Spleen (tissue), 11 donors: ENCODE results near the gene GTF2I. TPM values are rescaled to one million over a fixed set of nuclear protein-coding genes. Genes with fewer than 3 reads are reported as not detected.
A peak's percentile ranks its signal among the peaks of the same experiment; 100 is the strongest.

Experiments used
- DNase-seq: peaks from one replicate; pipeline ENCODE4 v3.0.0-alpha.2; 2020
- H3K27ac ChIP-seq, 8 donors: fragments of 200-600 bp; sonication (generic) in 7 of 8; 1 replicate in 4 of 8; 2 replicates in 4 of 8; pipeline versions ENCODE4 v1.5.0 to v1.8.0; 2016 to 2021; ENCODE audit warnings: inconsistent platforms in 4 of 8, mild to moderate bottlenecking in 4 of 8, moderate library complexity in 1 of 8
- H3K27me3 ChIP-seq, 7 donors: fragments of 200-600 bp; sonication (generic) in 6 of 7; replicated peaks in 1 of 7; 1 replicate in 4 of 7; 2 replicates in 3 of 7; pipeline versions ENCODE4 v1.5.0 to v1.8.0; 2016 to 2021; ENCODE audit warnings: inconsistent platforms in 3 of 7, mild to moderate bottlenecking in 1 of 7
- H3K36me3 ChIP-seq, 6 donors: fragments of 200-600 bp; sonication (generic) in 5 of 6; 1 replicate in 4 of 6; 2 replicates in 2 of 6; pipeline versions ENCODE4 v1.5.0 to v1.8.0; 2016 to 2021; ENCODE audit warnings: inconsistent platforms in 2 of 6
- H3K4me1 ChIP-seq, 6 donors: fragments of 200-600 bp; sonication (generic) in 5 of 6; 1 replicate in 3 of 6; 2 replicates in 3 of 6; pipeline versions ENCODE4 v1.5.0 to v1.8.0; 2016 to 2021; ENCODE audit warnings: inconsistent platforms in 3 of 6
- H3K4me3 ChIP-seq, 8 donors: fragments of 200-600 bp; sonication (generic) in 7 of 8; 1 replicate in 4 of 8; 2 replicates in 4 of 8; pipeline versions ENCODE4 v1.5.0 to v1.8.0; 2016 to 2021; ENCODE audit warnings: inconsistent platforms in 4 of 8, mild to moderate bottlenecking in 4 of 8, moderate library complexity in 2 of 8
- H3K9me3 ChIP-seq, 8 donors: fragments of 200-600 bp; sonication (generic) in 7 of 8; 1 replicate in 4 of 8; 2 replicates in 4 of 8; pipeline versions ENCODE4 v1.5.0 to v1.8.0; 2016 to 2021; ENCODE audit warnings: inconsistent platforms in 4 of 8
- POLR2A ChIP-seq, 3 donors: fragments of 450-650 bp; IDR thresholded peaks; one replicate each; pipeline ENCODE4 v1.5.1; 2017; ENCODE audit warnings: antibody characterized with exemption in 3 of 3, mild to moderate bottlenecking in 1 of 3
- POLR2AphosphoS5 ChIP-seq, 3 donors: sonication (generic); formaldehyde crosslinking; IDR thresholded peaks; one replicate each; pipeline ENCODE4 v1.5.1; 2017; ENCODE audit warnings: antibody characterized with exemption in 3 of 3
- WGBS, 5 donors: extraction: QIAGEN DNeasy Blood & Tissue Kit in 3 of 5; methylation state at CpG; one replicate each; pipeline versions ENCODE4 v1.1.5 to v1.1.7; 2013 to 2018; 5-methylcytosine and 5-hydroxymethylcytosine counted together
- intact Hi-C: fragments of 100-400 bp; cut with DNase I; formaldehyde crosslinking; loops from one replicate; pipeline ENCODE4 v1.15.0; 2023; ENCODE audit warnings: low total_unique reads
- polyA plus RNA-seq, 3 donors: library from polyadenylated mRNA; stranded (reverse); fragments of 200-250 nt; gene quantifications; one replicate each; pipeline ENCODE4 v1.2.1, GENCODE V29; 2013
- total RNA-seq, 7 donors: library from RNA; depleted of rRNA in 3 of 7; stranded (reverse); fragments of >200 nt in 3 of 7; fragmentation: NEBNext Ultra II Directional in 4 of 7; extraction: Animal tissue kit (Norgen Biotek cat#: 25700) in 4 of 7; gene quantifications; one replicate each; pipeline versions ENCODE4 v1.1.0 to v1.2.1, GENCODE V29; 2016 to 2021
- TF ChIP-seq, protein P1 (sequence below), 11 experiments: fragments of 200-600 bp in 7 of 11; fragments of 450-650 bp in 4 of 11; sonication (generic) in 4 of 11; IDR thresholded peaks in 8 of 11; conservative IDR thresholded peaks in 3 of 11; 1 replicate in 7 of 11; 2 replicates in 4 of 11; pipeline versions ENCODE4 v1.4.0 to v1.8.0; 2016 to 2021; ENCODE audit warnings: antibody characterized with exemption in 11 of 11, inconsistent platforms in 4 of 11, mild to moderate bottlenecking in 1 of 11
- donor health status: healthy with polysubstance abuse.
- donor health status: DM: no; HTN: no; CAD: no; lungs with moderate emphysema.
- donor health status: DM: no; HTN: no; CAD: no.
- donor health status: Bipolar disorder and iron deficiency.
- donor health status: healthy.
- donor health status: DM: no; HTN: no; CAD: no.
- donor health status: DM: yes; HTN: yes; CAD: no.

The GTF2I gene
- total and polyA plus RNA-seq, 10 donors: 13.5 to 257 (median 180) TPM

GRCh38 chr7:74625446-74625845 lies 32.1 kb upstream of the GTF2I start:
- 5 to 16% (median 11%) methylated on average over 2 to 3 of the region's 3 CpGs for WGBS, 5 donors
- intact Hi-C loops: no loop called here

GRCh38 chr7:74627661-74628411 lies 29.7 kb upstream of the GTF2I start:
- TF ChIP-seq POLR2A (IDR thresholded peaks at IDR 0.05) (no peak), POLR2AphosphoS5 (IDR thresholded peaks at IDR 0.05) (no peak)
- TF ChIP-seq, protein P1, sequence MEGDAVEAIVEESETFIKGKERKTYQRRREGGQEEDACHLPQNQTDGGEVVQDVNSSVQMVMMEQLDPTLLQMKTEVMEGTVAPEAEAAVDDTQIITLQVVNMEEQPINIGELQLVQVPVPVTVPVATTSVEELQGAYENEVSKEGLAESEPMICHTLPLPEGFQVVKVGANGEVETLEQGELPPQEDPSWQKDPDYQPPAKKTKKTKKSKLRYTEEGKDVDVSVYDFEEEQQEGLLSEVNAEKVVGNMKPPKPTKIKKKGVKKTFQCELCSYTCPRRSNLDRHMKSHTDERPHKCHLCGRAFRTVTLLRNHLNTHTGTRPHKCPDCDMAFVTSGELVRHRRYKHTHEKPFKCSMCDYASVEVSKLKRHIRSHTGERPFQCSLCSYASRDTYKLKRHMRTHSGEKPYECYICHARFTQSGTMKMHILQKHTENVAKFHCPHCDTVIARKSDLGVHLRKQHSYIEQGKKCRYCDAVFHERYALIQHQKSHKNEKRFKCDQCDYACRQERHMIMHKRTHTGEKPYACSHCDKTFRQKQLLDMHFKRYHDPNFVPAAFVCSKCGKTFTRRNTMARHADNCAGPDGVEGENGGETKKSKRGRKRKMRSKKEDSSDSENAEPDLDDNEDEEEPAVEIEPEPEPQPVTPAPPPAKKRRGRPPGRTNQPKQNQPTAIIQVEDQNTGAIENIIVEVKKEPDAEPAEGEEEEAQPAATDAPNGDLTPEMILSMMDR (IDR thresholded peaks at IDR 0.05 in 8 of 11, conservative IDR thresholded peaks at IDR 0.05 in 3 of 11): no peak
- H3K27me3 ChIP-seq: no peaks in the 10 kb centered on the region
- no peak overlapping the region for H3K4me3 ChIP-seq
- DNase-seq: no peak
- intact Hi-C loops: no loop called here
- H3K4me1 ChIP-seq: peaks cover 0 to 15% (median 10%) of the 10 kb centered on the region in 6 donors
- WGBS, 5 donors: 62 to 71% (median 66%) methylated on average over 12 of the region's 12 CpGs
- no peaks in the 10 kb centered on the region for H3K9me3 ChIP-seq
- H3K27ac ChIP-seq: no peak overlapping the region
- no peaks in the 10 kb centered on the region for H3K36me3 ChIP-seq

More at GRCh38 chr7:74625446-74625845, 32.1 kb upstream of the GTF2I start:
- no peaks in the 10 kb centered on the region for H3K27me3 ChIP-seq
- H3K9me3 ChIP-seq: no peaks in the 10 kb centered on the region
- H3K4me1 ChIP-seq: peaks cover 0 to 15% (median 10%) of the 10 kb centered on the region in 6 donors
- H3K36me3 ChIP-seq: no peaks in the 10 kb centered on the region
- H3K27ac ChIP-seq: no peak overlapping the region
- no peak for DNase-seq
- TF ChIP-seq POLR2AphosphoS5 (IDR thresholded peaks at IDR 0.05): no peak
- TF ChIP-seq, protein P1 (IDR thresholded peaks at IDR 0.05 in 8 of 11, conservative IDR thresholded peaks at IDR 0.05 in 3 of 11): peak in 4 of 11 experiments; percentile 18 to 27 (median 18)
- H3K4me3 ChIP-seq: no peak overlapping the region

DNA sequence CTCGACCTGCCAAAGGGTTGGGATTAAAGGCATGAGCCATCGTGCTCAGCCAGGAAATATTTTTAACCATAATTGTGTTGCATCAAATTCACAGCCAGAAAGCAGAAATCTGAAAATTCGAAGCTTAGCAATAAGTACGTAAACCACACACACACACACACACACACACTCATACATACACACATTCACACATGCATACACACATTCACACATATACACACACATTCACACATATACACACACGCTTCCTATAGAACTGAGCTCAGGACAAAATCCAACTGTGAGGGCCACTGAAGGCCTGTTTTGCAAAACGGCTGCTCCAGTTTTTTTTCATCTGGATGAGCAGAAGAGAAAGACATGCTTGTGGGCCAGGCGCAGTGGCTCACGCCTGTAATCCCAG lies 25.0 kb upstream of the GTF2I start:
- TF ChIP-seq, protein P1 (IDR thresholded peaks at IDR 0.05 in 8 of 11, conservative IDR thresholded peaks at IDR 0.05 in 3 of 11): no peak
- TF ChIP-seq POLR2AphosphoS5 (IDR thresholded peaks at IDR 0.05): no peak
- no peak for TF ChIP-seq POLR2A (IDR thresholded peaks at IDR 0.05)
- no peaks in the 10 kb centered on the region for H3K27me3 ChIP-seq
- H3K9me3 ChIP-seq: no peaks in the 10 kb centered on the region
- 80 to 87% (median 81%) methylated on average over 8 of the region's 8 CpGs for WGBS, 5 donors
- no peak overlapping the region for H3K27ac ChIP-seq
- intact Hi-C loops: no loop called here
- no peak for DNase-seq
- H3K4me1 ChIP-seq: peaks cover 0 to 7% (median 5%) of the 10 kb centered on the region in 6 donors
- H3K4me3 ChIP-seq: no peak overlapping the region
- no peaks in the 10 kb centered on the region for H3K36me3 ChIP-seq

DNA sequence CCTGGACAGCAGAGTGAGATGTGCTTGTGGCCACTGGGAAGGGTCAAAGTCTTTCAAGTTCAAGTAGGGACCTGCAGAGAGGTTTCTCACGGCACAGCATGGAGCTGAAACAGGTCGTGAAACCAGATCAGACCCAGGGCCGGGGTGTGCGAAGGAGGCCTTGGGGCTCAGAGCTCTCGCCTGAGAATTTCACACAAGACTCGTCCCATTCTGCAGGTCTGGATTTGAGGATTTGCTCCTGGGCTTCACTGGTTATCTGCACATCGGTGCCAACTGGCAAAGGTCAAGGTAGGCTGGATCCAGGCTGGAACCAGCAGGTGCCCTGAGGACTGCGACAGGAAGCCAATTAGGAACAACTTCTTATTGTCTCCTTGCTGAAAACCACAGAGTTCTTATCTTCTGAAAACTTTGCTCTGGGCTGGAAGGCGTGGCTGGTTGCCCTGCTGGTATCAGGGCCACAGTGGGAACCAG lies 24.0 kb upstream of the GTF2I start:
- DNase-seq: no peak
- Histone ChIP-seq H3K4me1 (peaks cover 0 to under 1% (median 0%) of the 10 kb centered on the region in 6 donors), H3K9me3 (no peaks in the 10 kb centered on the region), H3K4me3 (no peak overlapping the region), H3K27ac (no peak overlapping the region), H3K27me3 (no peaks in the 10 kb centered on the region), H3K36me3 (no peaks in the 10 kb centered on the region)
- WGBS, 5 donors: 78 to 85% (median 80%) methylated on average over 9 of the region's 9 CpGs
- TF ChIP-seq POLR2AphosphoS5 (IDR thresholded peaks at IDR 0.05): no peak
- TF ChIP-seq, protein P1 (IDR thresholded peaks at IDR 0.05 in 8 of 11, conservative IDR thresholded peaks at IDR 0.05 in 3 of 11): no peak
- TF ChIP-seq POLR2A (IDR thresholded peaks at IDR 0.05): no peak
- intact Hi-C loops: no loop called here
